Activated CD8-positive, alpha-beta memory T cell treated with anti-CD3 and anti-CD28 coated beads, Interleukin-2, amount 50 U/mL, for 48 hours (primary cell): Measurements from ENCODE around the gene CASKIN1.

ENCODE experiments used
- DNase-seq: peaks from one replicate; pipeline ENCODE4 v3.0.0-alpha.2; 2020

Gene CASKIN1

GRCh38 chr16:2190659-2191445 is 5.6 kb downstream of the CASKIN1 start:
- DNase-seq = no peak

DNA sequence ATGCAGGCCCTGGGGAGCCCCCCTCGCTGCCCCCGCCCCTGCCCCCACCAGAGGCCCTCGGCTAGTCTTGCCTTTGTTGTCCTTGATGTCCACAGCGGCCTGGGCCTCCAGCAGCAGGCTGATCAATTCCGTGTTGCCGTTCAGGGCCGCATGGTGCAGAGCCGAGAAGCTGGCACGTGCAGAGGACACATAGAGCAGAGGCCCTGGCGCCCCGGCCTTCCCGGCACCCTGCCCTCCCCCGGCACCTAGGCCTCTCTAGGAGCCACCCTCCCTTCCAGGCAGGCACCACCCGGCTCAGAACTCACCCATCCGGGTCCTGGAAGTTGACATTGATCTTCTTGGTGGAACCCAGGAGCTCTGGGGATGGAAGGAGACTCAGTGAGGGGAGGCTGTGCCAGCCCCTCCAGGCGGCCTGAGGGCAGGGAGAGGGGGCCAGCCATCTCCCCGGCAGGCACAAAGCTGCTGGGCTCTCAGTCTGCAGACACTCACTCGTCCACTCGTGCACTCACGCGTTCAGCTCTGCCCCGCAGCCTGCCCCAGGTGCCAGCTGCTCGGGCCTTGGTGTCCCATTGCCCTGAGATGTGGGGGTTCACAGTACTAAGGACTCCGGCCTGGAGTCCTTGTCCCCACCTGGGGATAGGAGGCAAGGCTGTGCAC is 6.3 kb downstream of the CASKIN1 start:
- no peak for DNase-seq

GRCh38 chr16:2189252-2189893 is 7.0 kb downstream of the CASKIN1 start:
- no peak for DNase-seq

GRCh38 chr16:2188395-2188794 is 8.0 kb downstream of the CASKIN1 start:
- DNase-seq = no peak

DNA sequence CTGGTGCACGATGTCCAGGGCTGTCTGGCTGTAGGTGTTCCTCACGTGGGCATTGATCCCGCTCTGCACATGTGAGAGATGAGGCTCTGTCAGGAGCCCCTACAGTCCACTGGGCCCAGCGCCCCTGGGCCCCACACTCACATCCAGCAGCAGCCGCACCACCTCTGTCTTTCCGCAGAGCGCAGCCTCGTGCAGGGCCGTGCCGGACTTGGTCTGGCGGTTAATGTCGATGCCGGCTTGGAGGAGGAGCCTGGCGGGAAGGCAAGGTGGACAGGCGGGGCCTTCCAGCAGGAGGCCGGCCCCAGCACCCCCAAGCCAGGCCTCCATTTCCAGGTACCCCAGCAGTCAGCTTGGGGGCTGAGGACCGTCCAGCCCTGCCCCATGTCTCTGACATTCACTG is 9.2 kb downstream of the CASKIN1 start:
- no peak for DNase-seq

DNA sequence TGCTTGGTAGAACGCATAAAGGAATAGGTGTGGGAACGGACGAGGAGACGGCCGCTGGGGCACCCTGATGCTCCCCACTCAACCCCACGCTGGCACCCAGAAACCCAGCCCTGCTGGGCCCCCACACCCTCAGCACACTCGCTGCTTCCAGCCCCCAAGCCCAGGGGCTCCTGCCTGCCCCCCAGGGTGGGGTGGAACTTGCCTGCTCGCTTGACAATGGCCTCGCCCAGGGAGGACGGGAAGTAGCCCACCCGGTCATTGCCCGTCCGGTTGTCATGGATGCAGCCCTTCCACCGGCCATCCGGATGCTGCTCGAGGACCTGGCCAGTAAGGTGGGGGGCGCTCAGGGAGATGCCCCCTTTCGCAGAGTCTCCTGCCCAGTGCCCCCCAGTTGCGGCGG is 9.9 kb downstream of the CASKIN1 start:
- DNase-seq = no peak

- DNase-seq = no peak
Measured at GRCh38 chr16:2186064-2186463, 10.3 kb downstream of the CASKIN1 start.

DNA sequence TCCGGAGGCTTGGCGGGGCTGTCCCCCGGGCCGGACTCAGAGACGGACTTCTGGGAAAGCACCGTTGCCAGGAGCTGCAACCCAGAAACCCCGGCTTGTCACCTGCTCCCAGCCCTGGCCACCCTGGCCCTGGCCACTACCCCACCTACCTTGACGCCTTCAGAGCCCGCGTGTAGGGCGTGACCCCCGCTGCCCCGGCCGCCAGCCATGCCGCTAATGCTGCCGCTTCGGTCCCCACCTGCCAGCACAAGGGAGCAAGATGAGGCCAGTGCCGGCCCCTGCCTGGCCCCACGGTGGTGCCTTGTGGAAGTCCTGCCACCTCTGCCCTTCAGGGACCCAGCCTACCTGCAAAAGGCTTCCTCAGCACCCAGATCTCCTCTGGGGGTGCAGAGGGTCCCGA is 11.4 kb downstream of the CASKIN1 start:
- no peak for DNase-seq

GRCh38 chr16:2184346-2184745 is 12.1 kb downstream of the CASKIN1 start:
- no peak for DNase-seq

- no peak for DNase-seq
Measured at GRCh38 chr16:2183671-2184070, 12.7 kb downstream of the CASKIN1 start.

DNA sequence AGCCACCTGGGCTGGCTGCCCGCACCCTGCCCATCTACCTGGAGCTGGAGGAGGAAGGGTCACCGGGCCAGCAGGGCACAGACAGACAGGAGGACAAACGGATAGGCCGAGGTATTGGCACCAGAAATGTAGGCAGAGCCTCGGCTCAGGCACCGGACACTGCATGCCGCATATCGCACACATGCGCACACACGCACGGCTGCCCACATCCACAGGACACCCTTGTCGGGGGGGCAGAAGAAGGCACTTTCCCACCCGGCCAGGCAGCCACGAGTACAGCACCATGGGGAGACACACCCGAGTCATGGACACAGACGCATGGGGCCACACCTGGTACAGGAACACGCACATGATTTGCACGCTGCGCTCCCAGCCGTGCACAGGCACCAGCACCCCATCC is 14.5 kb downstream of the CASKIN1 start:
- DNase-seq = no peak

DNA sequence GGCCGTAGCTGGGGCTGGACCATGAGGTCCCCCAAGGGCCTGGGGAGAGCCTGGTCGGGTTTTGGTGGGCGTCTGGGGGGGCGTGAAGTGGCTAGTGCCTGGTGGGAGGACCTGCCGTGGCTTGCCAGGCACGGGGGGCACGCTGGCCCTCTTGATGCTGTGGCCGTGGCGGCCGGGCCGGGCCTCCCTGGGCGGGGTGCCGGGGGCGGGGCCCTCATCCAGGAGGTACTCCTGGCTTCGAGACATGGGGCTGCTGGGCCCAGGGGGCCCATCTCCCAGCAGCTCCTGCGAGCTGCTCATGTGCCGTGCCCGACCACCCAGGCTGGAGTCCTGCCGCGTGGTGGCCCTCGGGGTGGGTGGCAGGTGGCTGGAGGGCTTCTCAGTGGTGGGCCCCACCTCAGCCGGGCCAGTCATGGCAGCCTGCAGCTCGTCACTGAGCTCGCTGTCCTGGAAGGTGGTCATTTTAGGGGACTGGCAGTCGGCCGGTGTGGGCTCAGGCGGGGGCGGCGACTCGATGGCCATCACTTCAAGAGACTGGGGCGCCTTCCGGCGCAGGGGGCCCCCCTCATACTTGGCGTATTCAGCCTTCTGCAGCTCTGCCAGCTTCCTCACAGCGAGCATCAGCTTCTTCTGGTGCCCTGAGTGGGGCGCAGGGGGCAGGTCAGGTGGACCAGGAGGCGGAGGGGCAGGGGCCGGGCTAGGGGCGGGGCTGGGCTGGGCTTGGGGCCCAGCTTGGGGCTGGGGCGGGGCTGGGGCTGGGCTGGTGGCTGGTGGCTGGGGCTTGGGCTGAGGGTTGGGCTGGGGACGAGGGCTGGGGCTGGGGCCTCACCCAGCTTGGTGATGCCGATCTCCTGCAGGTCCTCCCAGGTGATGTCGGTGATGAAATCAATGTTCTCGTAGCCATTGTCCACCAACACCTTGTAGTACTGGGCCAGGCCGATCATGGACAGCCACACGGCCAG is 15.2 kb downstream of the CASKIN1 start:
- no peak for DNase-seq

DNA sequence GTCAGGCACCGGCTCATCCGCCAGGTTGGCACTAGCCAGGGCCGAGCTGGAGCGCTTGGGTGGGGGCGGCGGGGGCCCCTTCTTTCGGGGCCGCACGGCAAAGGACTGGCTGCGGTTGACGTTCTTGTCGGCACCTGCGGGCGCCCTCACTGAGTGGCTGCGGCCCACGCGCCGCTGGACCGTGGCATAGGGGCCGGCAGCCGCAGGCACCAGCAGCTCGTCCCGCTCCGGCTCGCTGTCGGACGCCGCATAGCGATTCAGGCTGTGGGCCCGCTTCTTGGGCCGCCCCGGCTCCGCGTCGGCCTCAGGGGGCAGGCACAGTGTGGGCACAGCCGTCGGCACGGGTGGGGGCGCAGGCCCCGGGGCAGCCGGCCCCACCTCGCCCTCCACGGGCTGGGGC is 15.9 kb downstream of the CASKIN1 start:
- no peak for DNase-seq

DNA sequence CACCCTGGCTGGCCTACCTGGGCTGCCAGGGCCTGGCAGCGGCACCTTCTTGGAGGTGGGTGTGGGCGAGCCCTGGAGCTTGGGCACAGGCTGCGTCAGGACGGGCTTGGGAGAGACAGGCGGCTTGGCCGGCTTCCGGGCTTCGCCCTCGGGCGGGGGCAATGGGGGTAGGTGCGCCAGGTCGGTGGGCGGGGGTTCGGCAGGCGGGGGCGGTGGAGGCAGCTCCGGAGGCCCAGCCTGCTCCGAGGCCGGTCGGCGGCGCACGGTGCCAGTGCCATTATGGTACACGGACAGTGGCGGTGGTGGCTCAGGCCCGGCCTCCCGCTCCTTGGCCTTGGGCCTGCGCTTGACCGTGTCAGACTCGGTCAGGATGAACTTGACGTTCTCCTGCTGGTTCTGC is 16.8 kb downstream of the CASKIN1 start:
- no peak for DNase-seq

DNA sequence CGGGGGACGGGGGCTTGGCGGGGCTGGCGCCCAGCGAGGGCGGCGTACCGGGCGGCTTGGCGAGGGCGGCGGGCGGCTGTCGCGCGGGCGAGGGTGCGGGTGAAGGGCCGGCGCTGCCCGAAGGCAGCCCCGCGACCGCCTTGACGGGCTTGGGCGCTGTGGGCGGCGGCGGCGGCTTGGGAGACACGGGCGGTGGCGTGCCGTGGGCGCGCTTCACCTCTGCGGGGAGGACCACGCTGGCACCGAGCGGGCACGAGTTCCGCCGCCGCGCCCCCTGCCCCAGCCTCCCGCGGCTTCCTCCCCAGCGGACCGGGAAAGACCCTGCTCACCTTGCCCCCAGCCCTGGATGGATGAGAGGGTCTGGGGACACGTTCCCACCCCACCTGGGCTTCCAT is 17.3 kb downstream of the CASKIN1 start:
- DNase-seq = no peak

GRCh38 chr16:2178321-2179106 is 17.9 kb downstream of the CASKIN1 start:
- DNase-seq = peak; percentile 82

DNA sequence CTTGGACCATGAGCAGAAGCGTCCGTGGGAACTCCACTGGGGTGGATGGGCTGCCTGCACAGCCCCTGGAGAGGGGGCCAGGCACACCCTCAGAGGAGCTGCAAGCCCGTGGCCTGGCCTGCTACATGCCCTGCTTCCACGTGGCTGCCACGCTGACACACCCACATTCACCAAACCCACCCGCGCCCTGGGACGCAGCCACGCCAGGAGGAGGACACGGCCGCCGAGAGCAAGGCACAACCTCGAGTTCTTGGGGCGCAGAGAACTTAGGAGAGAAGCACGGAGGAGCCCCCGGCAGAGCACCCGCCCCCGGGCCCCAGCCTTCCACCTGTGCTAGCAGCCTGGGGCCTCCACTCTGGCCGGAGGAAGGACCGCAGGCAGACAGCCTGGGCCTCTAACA is 18.8 kb downstream of the CASKIN1 start:
- DNase-seq = no peak

DNA sequence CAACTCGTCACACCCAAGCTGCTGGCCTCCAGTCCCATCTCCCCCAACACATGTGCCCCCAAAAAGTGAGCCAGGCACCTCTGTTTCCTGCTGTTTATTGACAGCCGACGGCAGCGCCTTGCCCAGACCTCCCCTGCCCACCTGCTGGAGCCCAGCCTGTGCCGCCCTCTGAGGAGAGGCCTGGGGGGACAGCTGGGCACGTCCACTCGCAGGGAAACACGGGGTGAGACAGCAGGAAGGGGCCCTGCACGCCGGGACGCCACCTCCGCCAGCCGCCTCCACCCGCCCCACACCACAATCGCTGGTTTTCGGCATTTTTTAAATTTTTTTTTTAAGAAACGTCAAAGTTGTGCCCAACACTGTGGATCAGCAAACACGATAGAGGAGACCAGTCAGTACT is 19.3 kb downstream of the CASKIN1 start:
- DNase-seq = no peak

GRCh38 chr16:2176047-2176446 is 20.4 kb downstream of the CASKIN1 start:
- no peak for DNase-seq

- DNase-seq = no peak
Measured at GRCh38 chr16:2175454-2175853, 21.0 kb downstream of the CASKIN1 start.

GRCh38 chr16:2174396-2175131 is 21.8 kb downstream of the CASKIN1 start:
- no peak for DNase-seq
